ENCODE data around the gene SSH2. TPM values are rescaled to one million over a fixed set of nuclear protein-coding genes. Genes with fewer than 3 reads are reported as not detected.
"Not testable (repeated sequence)": the region's sequence is repeated elsewhere in the genome, so short reads cannot be mapped to it uniquely, and the experiment has no call there.

The SSH2 gene
- total and polyA plus RNA-seq, 3 donors from 2014 or later: 31.0 to 62.3 (median 37.4) TPM

DNA sequence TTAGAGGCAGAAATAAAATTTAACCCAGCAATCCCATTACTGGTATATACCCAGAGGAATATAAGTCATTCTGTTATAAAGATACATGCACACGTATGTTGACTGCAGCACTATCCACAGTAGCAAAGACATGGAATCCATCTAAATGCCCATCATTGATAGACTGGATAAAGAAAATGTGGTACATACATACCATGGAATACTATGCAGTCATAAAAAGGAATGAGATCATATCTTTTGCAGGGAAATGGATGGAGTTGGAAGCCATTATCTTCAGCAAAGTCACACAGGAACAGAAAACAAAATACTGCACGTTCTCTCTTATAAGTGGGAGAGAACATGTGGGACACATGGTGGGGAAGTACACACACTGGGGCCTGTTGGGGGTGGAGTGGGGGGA lies 23.1 kb downstream of the SSH2 start:
- H3K4me1 ChIP-seq: no peaks in the 10 kb centered on the region
- H3K9me3 ChIP-seq: no peaks in the 10 kb centered on the region
- 90 to 95% methylated on average over 2 of the region's 2 CpGs for WGBS, 2 donors
- no peak for TF ChIP-seq CTCF (IDR thresholded peaks at IDR 0.05)
- no peak for TF ChIP-seq POLR2A (IDR thresholded peaks at IDR 0.05)
- intact Hi-C loops (cut with DNase I; ENCODE audit: low total_unique reads): no loop called here
- no peak overlapping the region for H3K27ac ChIP-seq
- DNase-seq: no peak
- no peak overlapping the region for H3K4me3 ChIP-seq
- H3K27me3 ChIP-seq: no peaks in the 10 kb centered on the region
- no peaks in the 10 kb centered on the region for H3K36me3 ChIP-seq (ENCODE audit: low read depth, missing control alignments)

DNA sequence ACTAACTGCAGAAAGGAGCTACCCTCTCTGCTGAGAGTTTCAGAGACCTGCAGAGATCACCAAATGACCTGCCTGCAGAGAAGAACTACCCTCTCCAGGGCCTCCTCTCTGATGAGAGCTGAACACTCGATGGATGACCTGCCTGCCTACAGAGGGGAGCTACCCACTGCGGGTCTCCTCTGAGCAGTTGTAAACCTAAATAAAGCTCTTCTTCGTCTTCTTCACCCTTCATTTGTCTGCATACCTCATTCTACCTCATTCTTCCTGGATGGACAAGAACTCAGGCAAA lies 24.2 kb downstream of the SSH2 start:
- Histone ChIP-seq H3K4me3 (no peak overlapping the region), H3K4me1 (no peaks in the 10 kb centered on the region), H3K27me3 (no peaks in the 10 kb centered on the region), H3K36me3 (ENCODE audit: low read depth, missing control alignments) (no peaks in the 10 kb centered on the region), H3K9me3 (no peaks in the 10 kb centered on the region), H3K27ac (no peak overlapping the region)
- 95 to 96% methylated on average over 3 of the region's 3 CpGs for WGBS, 2 donors
- no peak for DNase-seq
- TF ChIP-seq POLR2A (IDR thresholded peaks at IDR 0.05) (no peak), CTCF (IDR thresholded peaks at IDR 0.05) (no peak)
- intact Hi-C loops (cut with DNase I; ENCODE audit: low total_unique reads): no loop called here

GRCh38 chr17:29905086-29905878 lies 24.7 kb downstream of the SSH2 start:
- H3K27ac ChIP-seq: no peak overlapping the region
- no peak for TF ChIP-seq POLR2A (IDR thresholded peaks at IDR 0.05)
- TF ChIP-seq CTCF (IDR thresholded peaks at IDR 0.05): no peak
- no peak overlapping the region for H3K4me3 ChIP-seq
- H3K36me3 ChIP-seq (ENCODE audit: low read depth, missing control alignments): no peaks in the 10 kb centered on the region
- H3K9me3 ChIP-seq: no peaks in the 10 kb centered on the region
- H3K27me3 ChIP-seq: no peaks in the 10 kb centered on the region
- WGBS, 2 donors: 91 to 100% methylated on average over 1 to 3 of the region's 3 CpGs
- H3K4me1 ChIP-seq: no peaks in the 10 kb centered on the region
- DNase-seq: no peak
- intact Hi-C loops (cut with DNase I; ENCODE audit: low total_unique reads): no loop called here

- H3K27ac ChIP-seq: no peak overlapping the region
- no peaks in the 10 kb centered on the region for H3K27me3 ChIP-seq
- TF ChIP-seq POLR2A (IDR thresholded peaks at IDR 0.05) (no peak), CTCF (IDR thresholded peaks at IDR 0.05) (no peak)
- H3K36me3 ChIP-seq (ENCODE audit: low read depth, missing control alignments): no peaks in the 10 kb centered on the region
- intact Hi-C loops (cut with DNase I; ENCODE audit: low total_unique reads): no loop called here
- no peak for DNase-seq
- no peaks in the 10 kb centered on the region for H3K9me3 ChIP-seq
- no peak overlapping the region for H3K4me3 ChIP-seq
- 91 to 93% methylated on average over 2 of the region's 2 CpGs for WGBS, 2 donors
- no peaks in the 10 kb centered on the region for H3K4me1 ChIP-seq
Measured at GRCh38 chr17:29903471-29903870, 26.6 kb downstream of the SSH2 start.

GRCh38 chr17:29897136-29897535 lies 32.9 kb downstream of the SSH2 start:
- H3K27me3 ChIP-seq; DNase-seq; H3K4me1 ChIP-seq; H3K27ac ChIP-seq; H3K9me3 ChIP-seq; H3K36me3 ChIP-seq (ENCODE audit: low read depth, missing control alignments); H3K4me3 ChIP-seq; intact Hi-C loops (cut with DNase I; ENCODE audit: low total_unique reads): not testable (repeated sequence)
- WGBS, 2 donors: 93 to 96% methylated on average over 4 of the region's 4 CpGs
